CD4-positive, alpha-beta T cell treated with Interleukin-15 for 1 hour (primary cell): ENCODE measurements around the gene TMUB1.
"Not testable (repeated sequence)": the region's sequence is repeated elsewhere in the genome, so short reads cannot be mapped to it uniquely, and the experiment has no call there.

ENCODE experiments used
- DNase-seq: peaks from one replicate; pipeline ENCODE4 v3.0.0-alpha.2; 2020

The TMUB1 gene

DNA sequence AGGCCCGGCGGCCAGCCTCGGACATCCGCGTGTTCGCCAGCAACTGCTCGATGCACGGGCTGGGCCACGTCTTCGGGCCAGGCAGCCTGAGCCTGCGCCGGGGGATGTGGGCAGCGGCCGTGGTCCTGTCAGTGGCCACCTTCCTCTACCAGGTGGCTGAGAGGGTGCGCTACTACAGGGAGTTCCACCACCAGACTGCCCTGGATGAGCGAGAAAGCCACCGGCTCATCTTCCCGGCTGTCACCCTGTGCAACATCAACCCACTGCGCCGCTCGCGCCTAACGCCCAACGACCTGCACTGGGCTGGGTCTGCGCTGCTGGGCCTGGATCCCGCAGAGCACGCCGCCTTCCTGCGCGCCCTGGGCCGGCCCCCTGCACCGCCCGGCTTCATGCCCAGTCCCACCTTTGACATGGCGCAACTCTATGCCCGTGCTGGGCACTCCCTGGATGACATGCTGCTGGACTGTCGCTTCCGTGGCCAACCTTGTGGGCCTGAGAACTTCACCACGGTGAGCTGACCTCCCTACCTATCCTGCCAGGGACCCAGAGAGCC, 34.3 kb downstream of the TMUB1 start:
- DNase-seq = no peak

DNA sequence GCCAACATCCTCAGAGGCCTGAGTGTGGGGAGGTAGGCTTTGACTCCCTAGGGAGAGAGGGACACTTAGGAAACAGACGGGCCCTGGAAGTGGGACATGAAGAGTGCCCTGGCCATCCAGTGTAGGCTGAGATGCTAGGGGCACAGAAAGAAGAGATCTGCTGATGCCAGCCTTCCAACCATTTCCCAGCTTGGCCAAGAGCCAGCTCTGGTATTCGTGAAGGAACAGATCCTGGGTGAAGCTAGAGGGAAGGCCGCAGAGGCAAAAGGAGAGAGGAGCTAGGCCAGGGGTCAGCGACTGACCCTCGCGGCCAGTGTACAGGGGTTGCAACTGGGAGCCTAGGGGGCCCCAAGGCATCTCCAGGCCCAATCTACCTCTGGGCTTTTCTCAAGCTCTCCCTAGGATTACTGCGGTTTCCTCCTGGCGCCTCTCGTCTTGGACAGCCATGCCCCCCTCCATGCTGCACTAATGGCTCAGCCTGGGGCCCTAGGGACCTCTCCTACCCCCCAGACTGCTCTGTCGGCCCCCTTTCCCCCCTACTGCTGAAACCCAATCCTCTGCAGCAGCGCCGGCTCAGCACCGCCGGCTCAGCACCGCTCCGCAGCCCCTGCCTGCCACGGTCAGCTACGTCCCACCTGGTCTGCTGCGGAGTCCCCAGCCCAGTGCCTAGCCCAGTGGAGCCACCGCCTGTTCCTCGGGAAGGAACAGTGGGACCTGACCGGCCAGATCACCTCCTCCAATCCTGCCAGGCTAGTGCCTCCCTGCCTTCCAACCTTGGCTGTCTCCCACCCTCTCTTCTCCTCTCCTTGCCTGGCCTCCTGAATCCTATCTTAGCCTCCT, 35.1 kb downstream of the TMUB1 start, which contains the start of gene ASIC3:
Gene ASIC3 (plus strand): TSS at position 556 of the 840 bp plus-strand sequence. CDS start 355 bp downstream, outside the sequence.
- no peak for DNase-seq

GRCh38 chr7:151046603-151047573, 36.4 kb downstream of the TMUB1 start:
- DNase-seq = no peak

DNA sequence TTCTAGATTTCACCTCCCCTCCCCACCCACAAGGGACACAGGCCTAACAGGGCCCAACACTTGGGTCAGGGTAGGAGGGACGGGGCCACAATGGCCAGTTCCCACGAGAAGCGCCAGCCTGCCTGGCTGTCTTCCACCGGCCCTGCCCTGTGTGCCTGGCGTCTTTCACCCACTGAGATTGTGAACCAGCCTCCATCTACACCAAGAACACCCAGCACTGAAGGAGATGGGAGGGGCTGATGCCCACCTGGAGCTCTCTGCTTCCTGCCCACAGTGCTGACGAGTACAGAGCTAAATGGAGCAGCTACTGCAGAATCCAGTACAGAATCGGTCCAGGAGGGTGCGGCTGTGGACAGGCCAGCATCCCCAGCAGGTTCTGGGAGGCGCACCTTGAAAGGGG, 37.3 kb downstream of the TMUB1 start:
- no peak for DNase-seq

- DNase-seq = no peak
These were observed 38.0 kb downstream of the TMUB1 start for GRCh38 chr7:151045262-151045661.

DNA sequence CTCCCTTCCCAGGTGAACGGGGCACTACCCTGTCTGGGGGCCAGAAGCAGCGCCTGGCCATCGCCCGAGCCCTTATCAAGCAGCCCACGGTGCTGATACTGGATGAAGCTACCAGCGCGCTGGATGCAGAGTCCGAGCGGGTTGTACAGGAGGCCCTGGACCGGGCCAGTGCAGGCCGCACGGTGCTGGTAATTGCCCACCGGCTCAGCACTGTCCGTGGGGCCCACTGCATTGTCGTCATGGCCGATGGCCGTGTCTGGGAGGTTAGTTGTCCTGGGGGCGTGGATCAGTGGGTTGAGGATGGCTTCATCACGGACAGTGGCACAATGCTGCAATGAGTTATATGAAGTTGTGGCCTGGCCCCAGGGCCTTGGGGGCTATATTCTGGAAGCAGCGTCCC, 39.3 kb downstream of the TMUB1 start:
- DNase-seq = no peak

DNA sequence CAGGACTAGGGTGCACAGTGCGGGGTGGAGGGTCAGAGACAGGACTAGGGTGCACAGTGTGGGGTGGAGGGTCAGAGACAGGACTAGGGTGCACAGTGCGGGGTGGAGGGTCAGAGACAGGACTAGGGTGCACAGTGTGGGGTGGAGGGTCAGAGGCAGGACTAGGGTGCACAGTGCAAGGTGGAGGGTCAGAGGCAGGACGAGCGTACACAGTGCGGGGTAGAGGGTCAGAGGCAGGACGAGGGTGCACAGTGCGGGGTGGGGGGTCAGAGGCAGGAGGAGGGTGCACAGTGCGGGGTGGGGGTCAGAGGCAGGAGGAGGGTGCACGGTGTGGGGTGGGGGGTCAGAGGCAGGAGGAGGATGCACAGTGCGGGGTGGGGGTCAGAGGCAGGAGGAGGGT, 39.8 kb downstream of the TMUB1 start:
- not testable (repeated sequence) for DNase-seq

- no peak for DNase-seq
These were observed 42.5 kb downstream of the TMUB1 start for GRCh38 chr7:151040616-151041375.

GRCh38 chr7:151039850-151040548, 43.3 kb downstream of the TMUB1 start:
- DNase-seq = no peak

GRCh38 chr7:151038951-151039849, 44.1 kb downstream of the TMUB1 start:
- DNase-seq = peak; percentile 75

- DNase-seq = no peak
These were observed 47.4 kb downstream of the TMUB1 start for GRCh38 chr7:151035902-151036301.

GRCh38 chr7:151035026-151035717, 48.1 kb downstream of the TMUB1 start:
- no peak for DNase-seq

- no peak for DNase-seq
These were observed 48.8 kb downstream of the TMUB1 start for GRCh38 chr7:151034312-151035025.

DNA sequence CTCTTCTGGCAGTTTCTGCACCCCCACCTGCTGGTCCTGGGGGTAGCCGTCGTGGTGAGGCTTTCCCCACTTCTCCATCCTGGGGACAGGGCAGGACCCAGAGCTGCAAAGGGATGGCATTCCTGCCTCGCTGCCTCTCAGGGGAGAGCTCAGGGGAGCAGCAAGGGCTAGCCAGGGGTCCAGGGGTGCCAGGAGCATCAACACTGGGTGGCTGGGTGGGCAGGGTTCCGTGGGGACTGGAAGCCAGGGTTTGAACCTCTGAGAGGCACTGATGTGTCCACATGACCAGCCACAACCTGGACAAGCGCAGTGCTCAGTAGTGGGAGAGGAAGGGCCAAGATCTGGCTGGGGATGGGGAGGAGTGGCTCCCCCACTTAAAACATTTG, 49.4 kb downstream of the TMUB1 start:
- DNase-seq = no peak

DNA sequence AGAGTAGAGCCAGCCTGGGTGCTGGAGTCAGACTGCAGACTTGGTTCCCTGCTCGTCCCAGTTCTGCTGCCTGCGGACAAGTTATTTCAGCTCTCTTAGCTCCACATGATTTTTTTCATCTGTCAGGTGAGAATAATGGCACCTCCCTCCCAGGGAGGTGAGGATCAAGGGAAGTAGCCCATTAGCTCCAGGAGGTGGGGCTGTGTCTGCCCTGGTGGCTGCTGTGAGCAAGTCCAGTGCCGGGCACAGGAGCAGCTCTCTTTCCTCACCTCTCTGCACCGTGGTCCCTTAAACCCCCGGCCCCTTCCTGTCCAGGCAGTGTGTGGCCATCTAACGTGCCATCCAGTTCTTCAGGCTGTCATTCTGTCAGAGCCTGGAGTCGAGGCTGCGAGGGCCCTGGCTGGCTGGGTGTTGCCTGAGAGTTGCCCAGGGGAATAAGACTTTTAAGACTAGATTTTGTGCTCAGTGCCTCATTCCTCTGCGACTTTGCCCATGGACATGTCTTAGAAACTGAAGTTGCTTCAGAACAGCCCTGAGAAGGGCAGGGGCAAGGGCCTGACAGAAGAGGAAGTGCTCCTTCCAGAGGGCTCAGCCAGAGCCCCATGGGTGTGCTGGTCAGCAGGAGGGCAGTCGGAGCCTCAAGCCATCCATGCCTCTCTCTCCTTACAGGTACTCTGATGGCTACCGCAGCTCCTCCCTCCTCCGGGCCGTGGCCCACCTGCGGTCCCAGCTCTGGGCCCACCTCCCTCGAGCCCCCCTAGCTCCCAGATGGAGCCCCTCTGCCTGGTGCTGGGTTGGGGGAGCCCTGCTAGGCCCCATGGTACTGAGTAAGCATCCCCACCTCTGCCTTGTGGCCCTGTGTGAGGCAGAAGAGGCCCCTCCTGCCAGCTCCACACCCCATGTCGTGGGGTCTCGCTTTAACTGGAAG, 50.1 kb downstream of the TMUB1 start:
- no peak for DNase-seq
